ENCODE results near the gene FBXO27.

FBXO27 gene

DNA sequence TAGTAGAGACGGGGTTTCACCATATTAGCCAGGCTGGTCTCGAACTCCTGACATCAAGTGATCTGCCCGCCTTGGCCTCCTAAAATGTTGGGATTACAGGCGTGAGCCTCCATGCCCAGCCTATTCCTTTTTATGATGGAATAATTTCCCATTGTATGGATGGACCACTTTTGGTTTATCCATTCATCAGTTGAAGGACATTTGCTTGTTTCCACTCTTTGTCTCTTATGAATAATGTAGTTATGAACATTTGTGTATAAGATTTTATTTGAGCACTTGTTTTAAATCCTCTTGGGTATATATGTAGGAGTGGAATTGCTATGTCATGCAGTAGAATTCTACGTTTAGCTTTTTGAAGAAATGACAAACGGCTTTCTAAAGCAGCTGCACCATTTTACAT lies 23.3 kb downstream of the FBXO27 start:
- ChIA-PET CTCF (no interaction called here), POLR2A (no interaction called here)
- TF ChIP-seq L3MBTL2 (conservative IDR thresholded peaks at IDR 0.05) (no peak), CTBP1 (IDR thresholded peaks at IDR 0.05; ENCODE audit: borderline replicate concordance) (no peak), FOXA1 (IDR thresholded peaks at IDR 0.05) (no peak), HDGF (IDR thresholded peaks at IDR 0.05; ENCODE audit: borderline replicate concordance) (no peak), ZNF384 (IDR thresholded peaks at IDR 0.05) (no peak), TARDBP (IDR thresholded peaks at IDR 0.05) (no peak), ELF4 (IDR thresholded peaks at IDR 0.05) (no peak), BHLHE40 (IDR thresholded peaks at IDR 0.05; ENCODE audit: borderline replicate concordance) (no peak), ARNT (IDR thresholded peaks at IDR 0.05) (no peak), FOXM1 (IDR thresholded peaks at IDR 0.05; ENCODE audit: borderline replicate concordance) (no peak), LEF1 (IDR thresholded peaks at IDR 0.05; ENCODE audit: borderline replicate concordance) (no peak), SP1 (IDR thresholded peaks at IDR 0.05) (no peak), SUZ12 (IDR thresholded peaks at IDR 0.05) (no peak), NFRKB (IDR thresholded peaks at IDR 0.05) (no peak)
- no peak for DNase-seq (ENCODE audit: extremely low spot score)

DNA sequence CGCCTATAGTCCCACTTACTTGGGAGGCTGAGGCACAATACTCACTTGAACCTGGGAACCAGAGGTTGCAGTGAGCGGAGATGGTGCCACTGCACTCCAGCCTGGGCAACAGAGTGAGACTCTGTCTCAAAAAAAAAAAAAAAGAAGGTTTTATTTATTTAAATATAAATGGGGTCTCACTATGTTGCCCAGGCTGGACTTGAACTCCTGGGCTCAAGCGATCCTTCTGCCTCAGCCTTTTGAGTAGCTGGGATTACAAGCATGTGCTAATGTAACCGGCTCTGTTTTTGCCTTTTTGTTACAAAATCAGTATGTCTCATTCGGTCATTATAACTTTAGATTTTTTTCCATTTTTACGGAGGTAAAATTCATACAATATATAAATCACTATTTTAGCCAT lies 24.2 kb downstream of the FBXO27 start:
- TF ChIP-seq BHLHE40 (IDR thresholded peaks at IDR 0.05; ENCODE audit: borderline replicate concordance) (no peak), FOXK2 (IDR thresholded peaks at IDR 0.05) (no peak), ARNT (IDR thresholded peaks at IDR 0.05) (no peak), SP1 (IDR thresholded peaks at IDR 0.05) (no peak), CTBP1 (IDR thresholded peaks at IDR 0.05; ENCODE audit: borderline replicate concordance) (no peak), FOXM1 (IDR thresholded peaks at IDR 0.05; ENCODE audit: borderline replicate concordance) (no peak), FOXA1 (IDR thresholded peaks at IDR 0.05) (no peak), ELF4 (IDR thresholded peaks at IDR 0.05) (no peak), NFRKB (IDR thresholded peaks at IDR 0.05) (no peak), LEF1 (IDR thresholded peaks at IDR 0.05; ENCODE audit: borderline replicate concordance) (no peak), TARDBP (IDR thresholded peaks at IDR 0.05) (no peak), HDGF (IDR thresholded peaks at IDR 0.05; ENCODE audit: borderline replicate concordance) (no peak), ZNF384 (IDR thresholded peaks at IDR 0.05) (no peak), SUZ12 (IDR thresholded peaks at IDR 0.05) (no peak), L3MBTL2 (conservative IDR thresholded peaks at IDR 0.05) (no peak)
- TF ChIP-seq, protein P1, sequence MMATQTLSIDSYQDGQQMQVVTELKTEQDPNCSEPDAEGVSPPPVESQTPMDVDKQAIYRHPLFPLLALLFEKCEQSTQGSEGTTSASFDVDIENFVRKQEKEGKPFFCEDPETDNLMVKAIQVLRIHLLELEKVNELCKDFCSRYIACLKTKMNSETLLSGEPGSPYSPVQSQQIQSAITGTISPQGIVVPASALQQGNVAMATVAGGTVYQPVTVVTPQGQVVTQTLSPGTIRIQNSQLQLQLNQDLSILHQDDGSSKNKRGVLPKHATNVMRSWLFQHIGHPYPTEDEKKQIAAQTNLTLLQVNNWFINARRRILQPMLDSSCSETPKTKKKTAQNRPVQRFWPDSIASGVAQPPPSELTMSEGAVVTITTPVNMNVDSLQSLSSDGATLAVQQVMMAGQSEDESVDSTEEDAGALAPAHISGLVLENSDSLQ (IDR thresholded peaks at IDR 0.05): no peak
- POLR2A ChIA-PET: no interaction called here
- CTCF ChIA-PET: no interaction called here
- no peak for DNase-seq (ENCODE audit: extremely low spot score)

DNA sequence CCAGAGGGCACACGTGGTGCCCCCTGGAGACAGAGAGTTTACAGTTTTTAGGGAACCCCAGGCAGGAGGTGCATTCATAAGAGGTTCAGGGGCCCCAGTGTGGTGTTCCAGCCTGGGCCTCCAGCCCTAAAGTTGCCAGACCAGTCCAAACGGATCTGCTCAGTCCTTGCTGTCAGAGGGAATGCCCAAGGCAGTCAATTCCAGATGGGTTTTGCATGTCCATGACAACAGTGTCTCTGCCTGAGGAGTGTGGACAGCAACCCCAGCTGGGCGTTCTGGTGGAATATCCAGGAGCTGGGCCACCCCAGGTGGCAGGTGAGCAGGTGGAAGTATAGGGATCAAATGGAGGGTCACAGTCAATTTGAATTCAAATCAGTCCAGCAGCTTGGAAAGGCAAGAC lies 25.3 kb downstream of the FBXO27 start:
- POLR2A ChIA-PET: no interaction called here
- TF ChIP-seq, protein P1 (IDR thresholded peaks at IDR 0.05): no peak
- TF ChIP-seq L3MBTL2 (conservative IDR thresholded peaks at IDR 0.05): no peak
- TF ChIP-seq LEF1 (IDR thresholded peaks at IDR 0.05; ENCODE audit: borderline replicate concordance): no peak
- DNase-seq (ENCODE audit: extremely low spot score): no peak
- CTCF ChIA-PET: interaction anchor here (0.7 kb wide), 1 partner anchor 1480 kb away, joined by 4 read pairs; no protein-coding TSS in a partner anchor

DNA sequence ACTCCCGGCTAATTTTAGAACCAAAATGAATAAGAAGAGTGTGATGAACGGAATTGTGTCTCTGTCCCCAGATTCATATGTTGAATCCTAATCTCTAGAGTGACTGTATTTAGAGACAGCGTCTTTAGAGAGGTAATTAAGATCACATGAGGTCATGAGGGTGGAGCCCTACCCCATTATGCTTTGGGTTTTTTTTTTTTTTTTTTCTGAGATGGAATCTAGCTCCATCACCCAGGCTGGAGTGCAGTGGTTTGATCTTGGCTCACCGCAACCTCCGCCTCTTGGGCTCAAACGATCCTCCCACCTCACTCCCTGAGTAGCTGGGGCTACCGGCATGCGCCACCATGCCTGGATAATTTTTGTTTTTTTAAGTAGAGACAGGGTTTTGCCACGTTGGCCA lies 27.9 kb downstream of the FBXO27 start:
- POLR2A ChIA-PET: no interaction called here
- DNase-seq (ENCODE audit: extremely low spot score): no peak
- TF ChIP-seq ZNF384 (IDR thresholded peaks at IDR 0.05) (no peak), HDGF (IDR thresholded peaks at IDR 0.05; ENCODE audit: borderline replicate concordance) (no peak), FOXK2 (IDR thresholded peaks at IDR 0.05) (no peak), L3MBTL2 (conservative IDR thresholded peaks at IDR 0.05) (no peak), LEF1 (IDR thresholded peaks at IDR 0.05; ENCODE audit: borderline replicate concordance) (no peak), NFRKB (IDR thresholded peaks at IDR 0.05) (no peak), FOXA1 (IDR thresholded peaks at IDR 0.05) (no peak), BHLHE40 (IDR thresholded peaks at IDR 0.05; ENCODE audit: borderline replicate concordance) (no peak), TARDBP (IDR thresholded peaks at IDR 0.05) (no peak), SP1 (IDR thresholded peaks at IDR 0.05) (no peak), ARNT (IDR thresholded peaks at IDR 0.05) (no peak), SUZ12 (IDR thresholded peaks at IDR 0.05) (no peak), FOXM1 (IDR thresholded peaks at IDR 0.05; ENCODE audit: borderline replicate concordance) (no peak)
- TF ChIP-seq, protein P1 (IDR thresholded peaks at IDR 0.05): no peak
- CTCF ChIA-PET: interaction anchor here (0.9 kb wide), 1 partner anchor 29 kb away, joined by 3 read pairs; the partner anchor contains the start of gene FBXO17

DNA sequence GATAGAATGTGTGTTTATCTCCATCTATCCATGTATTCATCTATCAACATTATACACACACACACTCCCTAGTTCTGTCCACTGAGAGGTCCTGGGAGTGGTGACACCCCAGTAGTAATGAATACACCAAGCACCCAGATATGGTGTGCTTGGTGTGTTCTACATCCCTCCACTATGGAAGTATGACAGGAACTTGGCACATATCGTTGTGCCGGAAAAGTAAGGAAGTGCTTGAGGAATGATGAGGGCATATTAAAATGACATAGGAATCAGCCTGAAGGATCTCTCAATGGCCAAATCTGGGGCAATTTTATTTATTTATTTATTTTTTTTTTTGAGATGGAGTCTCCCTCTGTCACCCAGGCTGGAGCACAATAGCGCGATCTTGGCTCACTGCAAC lies 28.6 kb downstream of the FBXO27 start:
- ChIA-PET CTCF (no interaction called here), POLR2A (no interaction called here)
- TF ChIP-seq FOXA1 (IDR thresholded peaks at IDR 0.05) (no peak), ARNT (IDR thresholded peaks at IDR 0.05) (no peak), SP1 (IDR thresholded peaks at IDR 0.05) (no peak)
- TF ChIP-seq, protein P1 (IDR thresholded peaks at IDR 0.05): no peak
- no peak for DNase-seq (ENCODE audit: extremely low spot score)

DNA sequence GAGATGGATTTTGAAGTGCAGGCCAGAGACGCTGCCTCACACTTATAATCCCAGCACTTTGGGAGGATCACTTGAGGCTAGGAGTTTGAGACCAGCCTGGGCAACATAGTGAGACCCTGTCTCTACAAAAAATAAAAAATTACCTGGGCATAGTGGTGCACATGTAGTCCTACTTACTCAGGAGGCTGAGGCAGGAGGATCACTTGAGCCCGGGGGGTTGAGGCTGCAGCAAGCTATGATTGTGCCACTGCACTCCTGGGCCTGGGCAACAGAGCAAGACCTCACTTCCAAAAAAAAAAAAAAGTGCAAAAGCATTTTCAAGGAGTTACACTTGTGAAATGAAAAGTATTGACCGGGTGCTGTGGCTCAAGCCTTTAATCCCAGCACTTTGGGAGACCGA lies 29.2 kb downstream of the FBXO27 start:
- POLR2A ChIA-PET: no interaction called here
- CTCF ChIA-PET: no interaction called here
- no peak for DNase-seq (ENCODE audit: extremely low spot score)
- TF ChIP-seq, protein P1 (IDR thresholded peaks at IDR 0.05): no peak
- TF ChIP-seq SP1 (IDR thresholded peaks at IDR 0.05) (no peak), BHLHE40 (IDR thresholded peaks at IDR 0.05; ENCODE audit: borderline replicate concordance) (no peak), FOXM1 (IDR thresholded peaks at IDR 0.05; ENCODE audit: borderline replicate concordance) (no peak), ELF4 (IDR thresholded peaks at IDR 0.05) (no peak), NFRKB (IDR thresholded peaks at IDR 0.05) (no peak), L3MBTL2 (conservative IDR thresholded peaks at IDR 0.05) (no peak), FOXK2 (IDR thresholded peaks at IDR 0.05) (no peak), FOXA1 (IDR thresholded peaks at IDR 0.05) (no peak), ZNF384 (IDR thresholded peaks at IDR 0.05) (no peak), TARDBP (IDR thresholded peaks at IDR 0.05) (no peak), LEF1 (IDR thresholded peaks at IDR 0.05; ENCODE audit: borderline replicate concordance) (no peak), ARNT (IDR thresholded peaks at IDR 0.05) (no peak), SUZ12 (IDR thresholded peaks at IDR 0.05) (no peak), CTBP1 (IDR thresholded peaks at IDR 0.05; ENCODE audit: borderline replicate concordance) (no peak)
